KOPT-K1 (cell line): ENCODE results near the gene FGF2.
"Not testable (repeated sequence)": the region's sequence is repeated elsewhere in the genome, so short reads cannot be mapped to it uniquely, and the experiment has no call there.

ENCODE experiments used
- H3K27ac ChIP-seq: fragments of 200-600 bp; sonication (generic); 2 replicates; pipeline ENCODE4 v1.5.1; 2016; ENCODE audit warnings: antibody characterized with exemption, mild to moderate bottlenecking, low read depth, low read length; ENCODE audit not compliant: poor library complexity, severe bottlenecking
- H3K36me3 ChIP-seq: fragments of 200-600 bp; sonication (generic); 2 replicates; pipeline ENCODE4 v1.5.1; 2017; ENCODE audit warnings: antibody characterized with exemption, mild to moderate bottlenecking, low read length, moderate library complexity; ENCODE audit not compliant: insufficient read depth
- H3K9me3 ChIP-seq: fragments of 200-600 bp; sonication (generic); 2 replicates; pipeline ENCODE4 v1.5.1; 2017; ENCODE audit warnings: antibody characterized with exemption, low read length, mild to moderate bottlenecking; ENCODE audit not compliant: insufficient read depth, poor library complexity, severe bottlenecking

The FGF2 gene

GRCh38 chr4:122909683-122910082, 83.1 kb downstream of the FGF2 start:
- Histone ChIP-seq H3K36me3 (peaks cover 49% of the 10 kb centered on the region), H3K27ac (no peak overlapping the region), H3K9me3 (no peaks in the 10 kb centered on the region)

- H3K9me3 ChIP-seq, result no peaks in the 10 kb centered on the region
- H3K27ac ChIP-seq, result no peak overlapping the region
- H3K36me3 ChIP-seq, result peaks cover 56% of the 10 kb centered on the region
Observed at GRCh38 chr4:122911588-122911987, 85.0 kb downstream of the FGF2 start.

GRCh38 chr4:122912810-122913575, 86.4 kb downstream of the FGF2 start:
- no peaks in the 10 kb centered on the region for H3K9me3 ChIP-seq
- no peak overlapping the region for H3K27ac ChIP-seq
- peaks cover 61% of the 10 kb centered on the region for H3K36me3 ChIP-seq

GRCh38 chr4:122914292-122914904, 87.8 kb downstream of the FGF2 start:
- Histone ChIP-seq H3K36me3 (peaks cover 60% of the 10 kb centered on the region), H3K27ac (no peak overlapping the region), H3K9me3 (no peaks in the 10 kb centered on the region)

GRCh38 chr4:122914938-122915337, 88.3 kb downstream of the FGF2 start:
- Histone ChIP-seq H3K9me3 (no peaks in the 10 kb centered on the region), H3K27ac (no peak overlapping the region), H3K36me3 (peaks cover 57% of the 10 kb centered on the region)

- Histone ChIP-seq H3K27ac (no peak overlapping the region), H3K9me3 (no peaks in the 10 kb centered on the region), H3K36me3 (peaks cover 37% of the 10 kb centered on the region)
Observed at GRCh38 chr4:122917731-122918130, 91.1 kb downstream of the FGF2 start.

- peaks cover 12% of the 10 kb centered on the region for H3K36me3 ChIP-seq
- H3K9me3 ChIP-seq, result no peaks in the 10 kb centered on the region
- H3K27ac ChIP-seq, result no peak overlapping the region
Observed at GRCh38 chr4:122920473-122920872, 93.8 kb downstream of the FGF2 start.

GRCh38 chr4:122921300-122921699, 94.7 kb downstream of the FGF2 start:
- Histone ChIP-seq H3K27ac (peak overlapping the region; percentile 94), H3K9me3 (no peaks in the 10 kb centered on the region), H3K36me3 (peaks cover 5% of the 10 kb centered on the region)

- Histone ChIP-seq H3K36me3 (peaks cover 3% of the 10 kb centered on the region), H3K27ac (peak within 1 kb of the TSS; percentile 94), H3K9me3 (no peaks in the 10 kb centered on the region)
Observed at GRCh38 chr4:122921971-122922876, 95.6 kb downstream of the FGF2 start, which contains the start of gene NUDT6. Gene NUDT6, minus strand, starts transcription at chr4:122922597. Its CDS starts 25 bp downstream, at chr4:122922572.

GRCh38 chr4:122922877-122923511, 96.4 kb downstream of the FGF2 start:
- Histone ChIP-seq H3K9me3 (no peaks in the 10 kb centered on the region), H3K27ac (peak overlapping the region; percentile 94), H3K36me3 (peaks cover 6% of the 10 kb centered on the region)

- H3K9me3 ChIP-seq, result no peaks in the 10 kb centered on the region
- H3K36me3 ChIP-seq, result peaks cover 61% of the 10 kb centered on the region
Observed at GRCh38 chr4:122928930-122929329, 102.3 kb downstream of the FGF2 start.

GRCh38 chr4:122930862-122931261, 104.2 kb downstream of the FGF2 start:
- H3K36me3 ChIP-seq, result peaks cover 81% of the 10 kb centered on the region
- no peaks in the 10 kb centered on the region for H3K9me3 ChIP-seq
- H3K27ac ChIP-seq, result no peak overlapping the region

More at GRCh38 chr4:122928930-122929329, 102.3 kb downstream of the FGF2 start:
- H3K27ac ChIP-seq, result no peak overlapping the region

- Histone ChIP-seq H3K9me3 (no peaks in the 10 kb centered on the region), H3K36me3 (peaks cover 96% of the 10 kb centered on the region), H3K27ac (no peak overlapping the region)
Observed at GRCh38 chr4:122932763-122933162, 106.1 kb downstream of the FGF2 start.

- Histone ChIP-seq H3K36me3 (peaks cover 28% of the 10 kb centered on the region), H3K27ac (peak overlapping the region; percentile 71)
- H3K9me3 ChIP-seq, result not testable (repeated sequence)
Observed at GRCh38 chr4:122945136-122945535, 118.5 kb downstream of the FGF2 start.
